Spinal cord (tissue), 10 donors: ENCODE measurements around the gene SNCAIP. TPM values are rescaled to one million over a fixed set of nuclear protein-coding genes. Genes with fewer than 3 reads are reported as not detected.

Source experiments
- DNase-seq, 6 donors: peaks; one replicate each; pipeline versions ENCODE4 v3.0.0 to v3.0.0-alpha.2; 2013 to 2015; ENCODE audit warnings: low spot score in 6 of 6, low read depth in 4 of 6
- H3K27ac ChIP-seq: one replicate; pipeline ENCODE4 v1.5.1; 2013; ENCODE audit warnings: low read depth, low read length, control low read depth
- H3K27me3 ChIP-seq: one replicate; pipeline ENCODE4 v1.6.1; 2013; ENCODE audit warnings: low read length; ENCODE audit not compliant: control insufficient read depth, insufficient read depth
- H3K36me3 ChIP-seq: one replicate; pipeline ENCODE4 v1.6.1; 2013; ENCODE audit warnings: low read length; ENCODE audit not compliant: control insufficient read depth, insufficient read depth
- H3K4me1 ChIP-seq: one replicate; pipeline ENCODE4 v1.6.1; 2013; ENCODE audit warnings: low read length; ENCODE audit not compliant: control insufficient read depth, insufficient read depth
- H3K4me3 ChIP-seq: one replicate; pipeline ENCODE4 v1.5.1; 2013; ENCODE audit warnings: low read depth, low read length, control low read depth
- H3K9me3 ChIP-seq: one replicate; pipeline ENCODE4 v1.6.1; 2013; ENCODE audit warnings: low read length; ENCODE audit not compliant: control insufficient read depth, insufficient read depth
- WGBS: methylation state at CpG from one replicate; pipeline ENCODE4 v1.1.5; 2013; ENCODE audit warnings: missing lambda C conversion rate; ENCODE audit not compliant: insufficient coverage; 5-methylcytosine and 5-hydroxymethylcytosine counted together
- polyA plus RNA-seq, 2 donors: library from polyadenylated mRNA; unstranded; fragments of 120-200 nt; gene quantifications; one replicate each; pipeline ENCODE4 v1.2.1, GENCODE V29; 2013; ENCODE audit not compliant: insufficient read length in 2 of 2
- total RNA-seq, 2 donors: library from RNA; depleted of rRNA in 1 of 2; stranded (reverse); fragments of 120-200 nt in 1 of 2; fragments of >200 nt in 1 of 2; gene quantifications; one replicate each; pipeline versions ENCODE4 v1.2.3 to v1.2.4, GENCODE V29; 2013 to 2014
- donor health status: healthy.

Gene SNCAIP
- total and polyA plus RNA-seq, 4 donors = 33.4 to 69.2 (median 39.2) TPM

DNA sequence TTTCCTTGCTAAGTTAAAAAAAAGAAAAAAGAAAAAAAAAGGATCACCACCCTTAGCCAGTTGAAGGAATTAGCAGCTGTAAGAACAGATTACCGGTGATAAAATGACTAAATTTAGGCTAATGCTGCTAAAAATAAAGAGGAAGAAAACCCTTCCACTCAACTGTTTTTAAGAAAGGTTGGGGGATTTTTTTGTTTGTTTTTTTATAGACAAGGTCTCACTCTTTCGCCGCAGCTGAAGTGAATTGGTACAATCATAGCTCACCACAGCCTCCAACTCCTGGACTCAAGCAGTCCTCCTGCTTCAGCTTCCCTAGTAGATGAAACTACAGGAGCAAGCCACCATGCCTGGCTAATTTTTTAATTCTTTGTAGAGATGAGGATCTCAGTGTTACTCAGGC lies 101.7 kb downstream of the SNCAIP start:
- H3K36me3 ChIP-seq = no peaks in the 10 kb centered on the region

GRCh38 chr5:122415030-122415800 lies 103.2 kb downstream of the SNCAIP start:
- Histone ChIP-seq H3K27me3 (no peaks in the 10 kb centered on the region), H3K9me3 (no peaks in the 10 kb centered on the region), H3K36me3 (no peaks in the 10 kb centered on the region), H3K27ac (peak overlapping the region; percentile 36), H3K4me3 (no peak overlapping the region), H3K4me1 (peaks cover 5% of the 10 kb centered on the region)
- DNase-seq = peak in 5 of 6 donors; percentile 52 to 94 (median 58)
- WGBS = 28% methylated on average over 4 of the region's 7 CpGs

More for the DNA sequence above, 101.7 kb downstream of the SNCAIP start:
- peaks cover 5% of the 10 kb centered on the region for H3K4me1 ChIP-seq
- H3K27me3 ChIP-seq = no peaks in the 10 kb centered on the region
- no peak overlapping the region for H3K4me3 ChIP-seq
- WGBS = no CpG with 5 or more reads among the region's 3 CpGs
- DNase-seq = no peak
- no peak overlapping the region for H3K27ac ChIP-seq
- no peaks in the 10 kb centered on the region for H3K9me3 ChIP-seq

DNA sequence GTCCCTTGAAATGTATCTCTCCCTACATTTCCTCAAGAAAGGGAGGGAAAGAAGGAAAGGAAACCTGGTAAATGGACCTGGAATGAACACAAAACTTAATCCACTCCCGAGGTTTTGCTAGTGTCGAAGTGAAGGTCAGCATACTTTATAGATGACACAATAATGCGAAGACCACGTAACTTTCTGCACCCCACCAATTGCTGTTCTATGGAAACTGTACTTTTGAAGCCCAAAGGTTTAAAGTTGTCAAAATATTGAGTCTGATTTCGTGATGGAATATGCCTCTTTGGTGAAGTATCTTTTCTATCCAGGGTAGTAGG lies 103.7 kb downstream of the SNCAIP start:
- 64% methylated on average over 1 of the region's 5 CpGs for WGBS
- no peaks in the 10 kb centered on the region for H3K27me3 ChIP-seq
- peaks cover 5% of the 10 kb centered on the region for H3K4me1 ChIP-seq
- no peak for DNase-seq
- H3K9me3 ChIP-seq = no peaks in the 10 kb centered on the region
- no peaks in the 10 kb centered on the region for H3K36me3 ChIP-seq
- no peak overlapping the region for H3K27ac ChIP-seq
- H3K4me3 ChIP-seq = no peak overlapping the region

- peaks cover 4% of the 10 kb centered on the region for H3K36me3 ChIP-seq
- WGBS = 83% methylated on average over 1 of the region's 3 CpGs
- no peaks in the 10 kb centered on the region for H3K27me3 ChIP-seq
- H3K9me3 ChIP-seq = no peaks in the 10 kb centered on the region
- no peak for DNase-seq
- H3K4me3 ChIP-seq = no peak overlapping the region
- peaks cover 13% of the 10 kb centered on the region for H3K4me1 ChIP-seq
- no peak overlapping the region for H3K27ac ChIP-seq
Measured at GRCh38 chr5:122419142-122419894, 107.3 kb downstream of the SNCAIP start.

DNA sequence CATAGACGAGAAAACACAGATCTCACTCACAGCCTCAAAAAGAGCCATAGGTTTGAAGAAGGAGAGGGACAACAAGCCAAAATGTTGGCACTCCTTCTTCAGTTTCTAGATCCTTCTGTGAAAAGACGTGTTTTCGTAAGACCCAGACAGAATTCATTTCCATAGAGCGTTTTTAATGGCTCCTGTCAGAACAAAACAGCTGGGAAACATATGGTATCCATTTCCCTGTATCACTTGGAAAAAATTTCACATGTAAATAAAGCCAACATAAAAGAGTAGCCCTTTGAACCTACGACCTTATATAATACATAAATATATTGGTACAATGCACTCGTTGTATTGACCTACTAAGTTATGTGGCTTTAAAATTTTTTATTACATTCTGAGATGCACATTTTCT lies 108.1 kb downstream of the SNCAIP start:
- Histone ChIP-seq H3K27me3 (no peaks in the 10 kb centered on the region), H3K4me3 (no peak overlapping the region), H3K9me3 (no peaks in the 10 kb centered on the region), H3K4me1 (peaks cover 11% of the 10 kb centered on the region), H3K36me3 (peaks cover 4% of the 10 kb centered on the region), H3K27ac (no peak overlapping the region)
- WGBS = 48% methylated on average over 3 of the region's 6 CpGs
- DNase-seq = peak in 1 of 6 donors; percentile 44

- Histone ChIP-seq H3K27me3 (no peaks in the 10 kb centered on the region), H3K4me3 (no peak overlapping the region), H3K4me1 (peaks cover 8% of the 10 kb centered on the region), H3K27ac (no peak overlapping the region), H3K36me3 (peaks cover 4% of the 10 kb centered on the region), H3K9me3 (no peaks in the 10 kb centered on the region)
- no CpG with 5 or more reads among the region's 3 CpGs for WGBS
- peak in 1 of 6 donors; percentile 50 for DNase-seq
Measured at GRCh38 chr5:122420537-122421236, 108.7 kb downstream of the SNCAIP start.

- H3K36me3 ChIP-seq = peaks cover 4% of the 10 kb centered on the region
- H3K4me1 ChIP-seq = peaks cover 8% of the 10 kb centered on the region
- WGBS = 92% methylated on average over 2 of the region's 2 CpGs
- DNase-seq = no peak
- no peak overlapping the region for H3K27ac ChIP-seq
- no peaks in the 10 kb centered on the region for H3K27me3 ChIP-seq
- H3K4me3 ChIP-seq = no peak overlapping the region
- H3K9me3 ChIP-seq = no peaks in the 10 kb centered on the region
Measured at GRCh38 chr5:122421374-122422079, 109.5 kb downstream of the SNCAIP start.

- Histone ChIP-seq H3K4me1 (peaks cover 8% of the 10 kb centered on the region), H3K9me3 (no peaks in the 10 kb centered on the region), H3K27ac (peak overlapping the region; percentile 44), H3K36me3 (peaks cover 4% of the 10 kb centered on the region), H3K4me3 (no peak overlapping the region), H3K27me3 (no peaks in the 10 kb centered on the region)
- WGBS = 95% methylated on average over 2 of the region's 4 CpGs
- DNase-seq = peak in 1 of 6 donors; percentile 56
Measured at GRCh38 chr5:122423221-122423620, 111.2 kb downstream of the SNCAIP start.

DNA sequence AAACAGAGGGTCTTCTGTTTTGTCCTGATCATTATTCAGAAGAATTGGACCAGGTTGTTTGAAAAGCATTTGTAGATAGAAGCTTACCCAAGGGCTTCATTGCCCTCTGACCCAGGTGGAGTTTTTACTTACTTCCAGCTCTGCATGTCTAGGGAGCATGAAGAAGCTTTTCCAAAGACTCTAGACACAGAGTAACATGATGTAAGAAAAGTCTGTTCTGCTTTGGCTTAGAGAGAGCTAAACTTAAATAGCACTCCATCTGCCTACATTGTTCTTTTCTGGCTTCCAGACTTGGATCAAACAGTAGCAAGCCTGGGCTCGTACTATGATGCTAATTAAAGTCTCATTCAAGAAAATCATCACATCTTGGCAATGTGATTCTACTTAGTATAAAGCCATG lies 112.1 kb downstream of the SNCAIP start:
- DNase-seq = peak in 4 of 6 donors; percentile 43 to 95 (median 74)
- WGBS = 40% methylated on average over 1 of the region's 1 CpG
- Histone ChIP-seq H3K36me3 (peaks cover 4% of the 10 kb centered on the region), H3K27ac (peak overlapping the region; percentile 44), H3K4me1 (peaks cover 8% of the 10 kb centered on the region), H3K4me3 (no peak overlapping the region), H3K27me3 (no peaks in the 10 kb centered on the region), H3K9me3 (peaks cover 3% of the 10 kb centered on the region)
